GM21786 (cell line): ENCODE data around the gene NPC1.
"Not testable (repeated sequence)": the region's sequence is repeated elsewhere in the genome, so short reads cannot be mapped to it uniquely, and the experiment has no call there.

Experiments
- ATAC-seq: cut with Tn5 transposase; IDR thresholded peaks from one replicate; pipeline ENCODE4 v1.9.1; 2021; ENCODE audit not compliant: unreplicated experiment

Gene NPC1

DNA sequence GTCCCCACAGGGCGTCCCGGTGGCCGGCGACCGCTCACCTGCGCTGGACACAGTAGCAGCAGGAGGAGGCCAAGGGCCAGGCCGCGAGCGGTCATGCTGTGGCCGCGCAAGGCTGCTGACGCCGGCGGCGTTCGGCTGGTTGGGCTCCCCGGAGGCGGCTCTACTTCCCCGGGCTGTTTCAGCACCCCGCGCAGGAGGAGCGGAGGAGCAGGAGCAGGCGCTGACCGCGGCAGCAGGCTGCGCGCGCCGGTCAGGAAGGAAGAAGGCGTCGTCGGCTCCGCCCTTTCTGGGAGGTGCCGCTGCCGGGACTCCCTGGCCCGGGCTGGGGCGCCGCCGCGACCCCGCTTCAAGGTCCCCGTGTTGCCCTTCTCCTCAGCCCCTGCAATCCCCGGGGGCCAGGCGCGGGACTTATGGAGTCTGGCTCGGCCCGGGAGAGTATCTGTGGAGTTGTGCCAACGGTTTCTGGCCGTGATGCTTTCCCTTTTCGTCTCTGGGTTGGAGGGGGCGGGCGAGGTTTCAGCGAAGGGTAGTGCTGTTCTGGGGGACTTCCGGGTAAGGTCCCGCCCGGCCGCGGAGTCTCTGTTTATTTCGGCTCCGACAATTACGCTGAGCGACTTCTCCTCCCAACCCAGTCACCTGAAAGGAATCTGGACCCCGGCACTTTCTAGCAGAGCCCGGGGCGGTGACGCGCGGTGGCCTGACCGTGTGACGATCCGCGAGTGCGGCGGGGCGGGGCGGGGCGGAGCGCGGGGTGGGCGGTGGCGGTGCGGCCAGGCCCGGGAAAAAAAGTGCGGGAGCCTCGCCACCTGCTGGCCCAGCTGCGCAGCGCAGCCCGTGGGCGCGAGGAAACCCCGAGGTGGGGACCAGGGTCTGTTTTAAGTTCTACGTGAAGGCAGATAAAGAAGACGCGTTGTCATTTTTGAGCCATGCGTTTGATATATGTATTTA is at the start of gene NPC1:
Gene NPC1 (minus strand): TSS at position 258 of the 948 bp plus-strand sequence. CDS start 163 bp downstream, at position 95.
- ATAC-seq: peak; percentile 83

DNA sequence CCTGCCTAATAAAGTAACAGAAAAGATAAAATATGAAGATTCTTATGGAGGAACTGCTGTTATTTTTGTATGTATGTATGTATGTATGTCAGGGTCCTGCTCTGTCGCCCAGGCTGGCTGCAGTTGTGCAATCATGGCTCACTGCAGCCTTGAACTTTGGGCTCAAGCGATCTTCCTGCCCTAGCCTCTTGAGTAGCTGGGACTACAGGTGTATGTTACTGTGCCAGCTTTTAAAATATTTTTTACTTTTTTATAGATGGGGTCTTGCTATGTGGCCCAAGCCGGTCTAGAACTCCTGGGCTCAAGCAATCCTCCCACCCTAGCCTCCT is 49.7 kb upstream of the NPC1 start:
- ATAC-seq: no peak

DNA sequence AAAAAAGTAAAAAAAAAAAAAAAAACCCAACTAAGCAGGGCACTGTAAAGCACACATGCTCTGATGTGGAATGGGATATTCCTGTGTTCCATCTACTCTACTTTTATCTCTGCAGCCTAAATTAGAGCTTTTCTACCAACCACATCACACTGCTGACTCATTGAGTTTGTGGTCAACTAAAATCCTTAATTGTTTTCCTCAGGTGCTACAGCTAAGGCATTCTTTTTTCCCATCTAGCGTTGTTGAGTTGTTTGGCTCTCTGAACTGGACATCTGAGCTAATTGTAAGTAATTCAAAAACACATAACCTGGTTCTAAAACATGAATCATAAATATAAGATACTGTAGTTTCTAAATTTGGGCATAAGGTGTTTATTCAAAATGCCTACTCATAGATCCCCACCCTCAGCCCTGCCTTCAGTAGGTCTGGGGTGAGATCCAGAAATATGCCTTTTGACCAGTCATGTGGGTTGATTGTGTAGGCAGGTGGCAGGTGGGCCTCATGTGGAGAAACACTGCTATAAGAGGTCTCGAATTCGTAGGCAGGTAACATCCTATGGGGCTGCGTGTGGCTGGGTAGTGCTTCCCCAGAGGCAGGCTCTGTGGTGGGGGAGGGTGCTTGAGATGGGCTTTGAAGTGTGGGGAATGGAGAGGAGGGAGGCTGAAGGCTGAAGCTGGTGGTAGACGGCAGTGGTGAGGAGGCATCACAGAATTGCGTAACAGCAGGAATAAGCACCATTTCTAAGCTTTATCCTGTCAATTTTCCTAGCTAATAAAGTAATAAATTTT is 49.2 kb upstream of the NPC1 start:
- ATAC-seq: no peak

DNA sequence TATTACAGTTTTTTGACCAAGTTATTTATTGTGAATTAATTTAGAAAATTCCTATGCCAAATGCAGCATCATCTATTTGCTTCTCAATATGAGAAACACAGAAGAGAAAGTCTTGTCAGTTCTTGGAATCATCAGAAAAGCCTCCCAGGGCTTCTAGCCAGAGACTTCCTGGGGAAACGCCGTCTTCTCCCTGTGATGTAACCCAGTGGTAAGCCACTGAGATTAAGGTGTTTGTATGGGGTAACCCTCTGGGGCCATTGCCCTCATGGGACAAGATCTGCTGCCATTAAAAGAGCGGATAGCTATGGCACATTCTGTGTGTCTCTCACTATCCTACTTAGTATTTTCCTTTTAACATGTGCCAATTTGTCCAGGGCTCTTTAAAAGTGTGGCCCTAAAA is 48.4 kb upstream of the NPC1 start:
- no peak for ATAC-seq

DNA sequence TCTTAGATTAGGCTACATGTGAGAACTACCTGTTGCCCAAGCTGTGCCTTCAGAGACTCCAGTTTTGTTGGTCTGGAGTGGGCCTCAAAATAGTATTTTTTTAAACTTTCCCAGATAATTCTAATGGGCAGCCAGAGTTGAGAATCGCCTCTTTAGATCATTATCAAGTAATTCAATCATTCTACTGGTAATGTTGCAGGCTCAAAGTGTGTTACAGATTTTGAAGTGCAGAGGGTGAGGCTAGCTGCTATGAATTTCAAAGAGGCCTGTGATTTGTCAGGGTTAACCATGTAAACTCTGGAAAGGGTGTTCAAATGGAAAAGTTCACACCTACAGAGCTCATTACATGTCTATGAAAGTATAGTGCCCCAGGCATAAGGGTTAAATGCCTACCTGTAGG is 46.3 kb upstream of the NPC1 start:
- ATAC-seq: no peak

DNA sequence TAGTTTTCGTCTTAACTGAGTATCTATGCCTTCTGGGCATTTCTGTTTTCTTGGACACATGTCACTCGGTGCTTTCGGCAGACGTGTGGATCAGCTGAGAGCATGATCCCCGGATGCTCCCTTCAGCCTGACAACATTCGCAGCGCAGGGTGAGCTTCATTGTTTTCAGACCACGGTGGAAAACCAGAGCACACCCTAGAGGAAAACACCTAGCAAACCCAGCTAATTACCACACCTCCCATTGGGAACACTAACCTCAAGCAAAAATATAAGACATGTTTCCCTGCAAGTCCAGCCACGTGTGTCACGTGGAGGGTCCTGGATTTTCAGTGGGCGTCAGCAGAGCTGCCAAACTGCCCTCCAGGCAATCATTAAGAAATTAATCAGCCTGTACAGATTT is 45.4 kb upstream of the NPC1 start:
- ATAC-seq: no peak

DNA sequence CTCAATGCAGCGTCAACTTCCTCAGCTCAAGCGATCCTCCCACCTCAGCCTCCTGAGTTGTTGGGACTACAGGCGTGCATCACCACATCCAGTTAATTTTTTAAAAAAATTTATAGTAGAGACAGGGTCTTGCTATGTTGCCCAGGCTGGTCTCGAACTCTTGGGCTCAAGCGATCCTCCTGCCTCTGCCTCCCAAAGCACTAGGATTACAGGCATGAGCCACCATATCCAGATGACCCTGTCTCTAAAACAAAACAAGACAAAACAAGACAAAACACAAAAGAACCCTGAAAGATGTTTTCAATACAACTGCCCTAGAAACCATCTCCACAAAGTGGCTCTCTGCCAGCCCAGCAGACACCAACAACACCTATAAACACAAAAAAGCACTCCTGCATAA is 45.0 kb upstream of the NPC1 start:
- ATAC-seq: no peak

DNA sequence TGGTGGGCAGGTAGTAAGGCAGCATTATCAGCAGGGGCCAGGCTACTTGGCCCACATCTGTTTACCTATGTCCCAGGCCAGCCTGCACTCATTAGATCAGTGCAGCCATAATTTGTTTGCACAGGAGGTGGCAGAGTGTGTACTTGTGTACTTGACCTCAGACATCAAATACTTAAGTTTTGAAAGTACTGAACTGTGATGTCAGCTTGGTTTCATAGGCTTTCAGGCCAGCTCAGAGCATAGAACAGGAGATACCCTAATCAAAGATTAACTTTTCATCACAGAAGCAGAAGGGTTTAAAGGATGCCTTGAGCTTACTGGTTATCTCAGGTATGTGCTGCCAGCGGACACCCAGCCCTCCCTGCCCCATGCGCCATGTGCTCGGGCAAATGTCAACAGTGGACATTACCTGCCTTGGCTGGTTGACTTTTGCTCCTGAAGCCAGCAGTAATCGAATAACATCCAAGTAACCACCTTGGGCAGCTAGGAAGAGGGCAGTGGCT is 43.2 kb upstream of the NPC1 start:
- ATAC-seq: peak; percentile 92

DNA sequence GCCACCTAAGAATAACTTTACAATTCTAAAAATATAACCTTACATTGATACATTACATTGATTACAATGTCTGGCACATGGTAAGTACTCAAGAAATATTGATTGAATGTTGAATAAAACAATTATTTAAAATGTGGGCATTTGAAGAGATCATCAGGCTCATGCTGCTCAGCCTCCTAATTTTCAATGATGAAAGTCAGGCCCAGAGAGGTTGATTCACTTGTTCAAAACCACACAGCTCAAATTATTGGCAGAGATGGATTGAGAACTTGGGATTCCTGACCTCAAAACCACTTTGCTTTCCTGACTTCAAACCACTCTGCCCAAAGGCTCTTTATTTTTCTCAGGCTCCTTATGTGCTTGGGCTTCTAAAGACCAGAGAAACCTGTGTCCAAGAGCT is 41.7 kb upstream of the NPC1 start:
- ATAC-seq: no peak

DNA sequence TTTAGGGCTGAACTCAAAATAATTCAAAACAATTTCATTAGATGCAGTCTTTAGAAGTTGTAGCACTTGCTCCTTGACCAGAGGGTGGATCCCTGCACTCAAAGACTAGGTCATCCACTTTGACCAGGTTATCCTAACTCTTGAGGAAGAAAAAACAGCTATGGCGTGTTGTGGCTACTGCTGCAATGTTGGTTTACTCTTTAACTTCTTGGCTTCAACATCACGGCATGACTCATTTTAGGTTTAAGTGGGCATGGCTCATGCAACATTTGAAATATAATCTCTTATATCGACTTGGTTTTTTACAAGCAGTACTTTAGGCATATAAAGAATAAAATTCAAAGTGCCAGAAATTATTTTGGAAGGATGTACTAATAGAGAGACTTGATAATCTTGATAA is 41.0 kb upstream of the NPC1 start:
- no peak for ATAC-seq

DNA sequence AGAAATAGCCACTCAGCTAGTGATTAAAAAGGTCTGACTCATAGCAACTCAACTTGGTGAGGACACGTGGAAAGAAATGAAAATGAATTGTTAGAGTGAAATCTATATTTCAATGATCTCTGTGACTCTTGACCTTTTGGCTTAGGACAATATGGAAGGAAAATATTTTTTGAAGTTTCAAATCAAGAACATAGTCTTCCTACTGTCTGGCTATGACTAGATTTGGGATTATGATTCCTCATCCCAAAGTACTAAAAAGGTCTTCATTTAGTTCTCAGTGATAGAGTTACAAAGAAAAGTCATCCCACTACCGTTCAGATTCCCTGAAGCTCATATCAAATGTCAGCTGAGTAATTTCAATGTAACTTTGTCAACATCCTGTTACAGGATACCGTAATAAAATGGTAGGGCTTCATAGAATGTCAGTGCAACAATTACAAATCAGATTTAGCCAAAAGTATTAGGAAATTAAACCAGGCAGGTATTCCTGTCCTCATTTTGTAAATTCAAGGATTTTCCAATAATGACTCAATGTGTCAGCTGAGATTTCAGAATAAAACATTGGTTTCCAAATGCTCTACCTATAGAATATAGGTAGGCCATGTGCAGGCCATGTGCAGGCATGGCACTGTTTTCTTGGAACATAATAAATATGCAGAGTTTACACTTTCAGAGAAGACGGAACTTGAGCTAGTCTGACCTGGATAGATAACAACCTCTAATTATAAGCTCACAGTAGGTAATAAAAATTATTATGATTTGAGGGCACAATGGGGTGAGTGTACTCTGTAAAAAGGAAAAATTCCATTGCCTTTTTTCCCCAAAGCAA is 40.4 kb upstream of the NPC1 start:
- no peak for ATAC-seq

DNA sequence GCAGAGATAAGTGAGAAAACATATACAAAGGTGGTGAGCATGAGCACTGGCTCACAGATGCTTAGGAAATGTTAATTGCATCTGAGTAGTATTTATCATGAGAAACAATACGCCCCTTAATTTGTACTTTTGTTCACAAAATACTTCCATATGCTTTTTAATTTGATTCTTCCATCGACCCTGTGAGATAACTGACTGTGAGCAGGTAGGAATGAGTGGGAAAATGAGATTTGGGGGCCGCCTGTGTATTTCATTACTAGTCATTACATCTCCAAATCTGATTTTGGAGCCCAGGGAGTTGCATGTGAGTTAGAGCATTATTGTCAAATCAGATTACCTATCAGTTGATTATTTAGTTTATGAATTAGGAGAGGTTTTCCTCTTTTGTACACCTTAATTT is 36.7 kb upstream of the NPC1 start:
- ATAC-seq: no peak

DNA sequence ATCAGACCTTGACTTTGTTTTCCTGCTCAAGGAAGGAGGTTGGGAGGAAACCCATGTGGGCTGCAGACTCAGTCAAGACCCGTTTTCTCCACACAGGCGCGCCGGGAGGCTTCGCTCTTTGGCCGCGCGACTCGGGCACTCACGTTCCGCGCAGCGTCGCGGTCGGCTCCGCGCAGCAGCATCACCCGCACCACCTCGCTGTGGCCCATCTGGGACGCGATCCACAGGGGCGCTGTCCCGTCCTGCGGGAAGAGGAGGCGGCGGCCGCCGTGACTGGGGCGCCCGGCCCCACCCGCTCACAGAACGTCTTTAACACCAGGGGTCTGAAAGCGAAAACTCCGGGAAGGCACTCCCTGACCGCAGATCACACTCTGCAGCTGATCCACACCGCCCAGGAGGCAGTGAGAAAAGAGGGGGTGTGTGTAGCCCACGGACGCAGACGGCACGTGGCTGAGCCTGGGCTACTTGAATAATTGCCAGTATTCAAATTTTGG is 33.1 kb upstream of the NPC1 start:
- peak; percentile 12 for ATAC-seq

DNA sequence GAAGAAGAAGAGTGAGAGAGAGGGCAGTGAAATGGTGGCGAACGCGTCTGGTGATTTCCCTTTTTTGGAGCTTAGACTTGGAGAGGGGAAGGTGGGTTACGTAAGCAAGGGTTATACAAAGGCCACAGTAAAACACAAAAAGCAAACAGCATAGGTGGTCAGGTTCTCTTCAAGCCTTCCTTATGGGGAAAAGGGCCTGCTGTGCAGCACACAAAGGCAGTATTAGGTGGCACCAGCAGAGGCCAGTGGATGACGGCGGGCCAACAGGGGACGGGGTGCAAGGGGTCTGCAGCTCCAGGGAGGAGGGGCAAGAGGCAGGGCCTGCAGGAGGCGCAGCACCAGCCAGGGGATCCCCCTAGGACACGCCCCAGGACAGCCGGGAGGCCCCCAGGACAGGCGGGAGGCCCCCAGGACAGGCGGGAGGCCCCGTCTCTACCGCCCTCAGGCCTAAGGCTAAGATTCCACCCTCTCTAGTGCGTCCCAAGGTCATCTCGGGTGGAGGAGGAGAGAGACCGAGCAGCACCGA is 32.6 kb upstream of the NPC1 start:
- ATAC-seq: peak; percentile 42

DNA sequence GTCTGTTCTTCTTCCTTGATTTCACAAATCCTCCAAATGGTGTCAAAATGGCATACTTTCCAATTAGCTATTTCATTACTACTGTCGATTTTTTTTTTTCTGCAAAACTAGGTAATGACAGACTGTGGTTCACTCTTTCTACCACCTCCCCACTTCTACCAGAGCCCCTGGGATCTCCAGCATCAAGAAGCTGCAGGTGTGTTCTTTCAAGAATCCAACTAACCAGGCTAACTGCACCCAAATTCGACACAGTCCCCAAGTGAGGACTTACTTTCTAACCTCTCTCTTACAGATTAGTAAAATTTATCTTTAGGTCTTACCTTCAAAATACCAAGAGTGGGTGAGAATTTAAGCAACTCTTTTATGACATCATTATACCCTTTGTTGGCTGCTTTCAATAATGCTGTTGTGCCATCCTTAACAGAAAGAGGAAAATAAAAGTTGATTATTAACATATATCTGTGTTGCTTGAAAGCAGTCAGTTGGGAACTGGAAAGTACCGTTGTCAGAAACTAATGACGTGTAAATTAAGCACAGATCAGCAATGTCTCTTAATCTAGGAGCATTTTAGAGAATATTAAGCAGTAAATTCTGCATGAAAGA is 31.2 kb upstream of the NPC1 start:
- ATAC-seq: peak; percentile 55

DNA sequence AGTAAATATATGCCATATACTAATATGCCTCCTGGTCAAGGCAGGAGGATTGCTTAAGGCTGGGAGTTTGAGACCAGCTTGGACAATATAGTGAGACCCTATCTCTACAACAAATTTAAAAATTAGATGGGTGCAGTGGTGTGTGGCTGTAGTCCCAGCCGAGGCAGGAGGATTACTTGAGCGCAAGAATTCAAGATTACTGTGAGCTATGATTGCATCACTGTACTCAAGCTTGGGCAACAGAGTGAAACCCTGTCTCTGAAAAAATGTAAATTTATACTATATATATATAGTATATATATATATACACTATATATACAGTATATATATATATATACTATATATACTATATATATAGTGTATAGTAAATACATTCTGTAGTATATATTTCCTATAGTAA is 30.0 kb upstream of the NPC1 start:
- no peak for ATAC-seq

DNA sequence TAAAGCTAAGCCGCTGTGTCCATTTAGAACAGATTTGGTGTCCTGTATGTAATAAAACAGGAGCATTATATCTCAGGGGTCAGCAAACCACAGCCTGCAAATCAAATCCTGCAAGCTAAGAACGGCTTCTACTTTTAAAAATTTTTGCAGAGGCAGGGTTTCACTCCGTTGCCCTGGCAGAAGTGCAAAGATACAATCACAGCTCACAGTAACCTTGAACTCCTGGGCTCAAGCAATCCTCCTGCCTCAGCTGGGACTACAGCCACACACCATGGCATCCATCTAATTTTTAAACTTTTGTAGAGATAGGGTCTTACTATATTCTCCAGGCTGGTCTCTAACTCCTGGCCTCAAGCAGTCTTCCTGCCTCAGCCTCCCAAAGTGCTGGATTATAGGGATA is 28.6 kb upstream of the NPC1 start:
- no peak for ATAC-seq

DNA sequence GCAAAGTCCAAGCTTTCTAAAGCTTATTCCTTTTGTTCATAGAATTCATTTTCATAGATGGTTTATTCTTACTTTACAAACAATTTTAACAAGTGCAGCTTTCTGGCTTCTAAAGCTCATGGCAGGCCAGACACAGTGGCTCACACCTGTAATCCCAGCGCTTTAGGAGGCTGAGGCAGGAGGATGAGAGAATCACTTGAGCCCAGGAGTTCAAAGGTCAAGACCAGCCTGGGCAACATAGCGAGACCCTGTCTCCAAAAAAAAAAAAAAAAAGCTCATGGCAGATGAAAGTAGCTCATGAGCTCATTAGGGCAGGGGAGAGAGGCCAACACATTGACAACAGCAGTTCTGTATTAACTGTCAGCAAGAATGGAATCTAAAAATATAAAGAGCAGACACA is 28.1 kb upstream of the NPC1 start:
- no peak for ATAC-seq

DNA sequence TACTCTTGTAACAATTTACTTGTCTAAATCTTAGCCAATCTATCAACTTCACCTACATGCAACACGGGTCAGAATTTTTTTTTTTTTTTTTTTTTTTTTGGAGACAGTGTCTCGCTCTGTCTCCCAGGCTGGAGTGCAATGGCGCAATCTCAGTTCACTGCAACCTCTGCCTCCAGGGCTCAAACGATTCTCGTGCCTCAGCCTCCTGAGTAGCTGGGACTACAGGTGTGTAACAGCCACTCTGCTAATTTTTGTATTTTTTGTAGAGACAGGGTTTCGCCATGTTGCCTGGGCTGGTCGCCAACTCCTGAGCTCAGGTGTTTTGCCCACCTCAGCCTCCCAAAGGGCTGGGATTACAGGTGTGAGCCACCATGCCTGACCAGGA is 26.8 kb upstream of the NPC1 start:
- ATAC-seq: not testable (repeated sequence)

DNA sequence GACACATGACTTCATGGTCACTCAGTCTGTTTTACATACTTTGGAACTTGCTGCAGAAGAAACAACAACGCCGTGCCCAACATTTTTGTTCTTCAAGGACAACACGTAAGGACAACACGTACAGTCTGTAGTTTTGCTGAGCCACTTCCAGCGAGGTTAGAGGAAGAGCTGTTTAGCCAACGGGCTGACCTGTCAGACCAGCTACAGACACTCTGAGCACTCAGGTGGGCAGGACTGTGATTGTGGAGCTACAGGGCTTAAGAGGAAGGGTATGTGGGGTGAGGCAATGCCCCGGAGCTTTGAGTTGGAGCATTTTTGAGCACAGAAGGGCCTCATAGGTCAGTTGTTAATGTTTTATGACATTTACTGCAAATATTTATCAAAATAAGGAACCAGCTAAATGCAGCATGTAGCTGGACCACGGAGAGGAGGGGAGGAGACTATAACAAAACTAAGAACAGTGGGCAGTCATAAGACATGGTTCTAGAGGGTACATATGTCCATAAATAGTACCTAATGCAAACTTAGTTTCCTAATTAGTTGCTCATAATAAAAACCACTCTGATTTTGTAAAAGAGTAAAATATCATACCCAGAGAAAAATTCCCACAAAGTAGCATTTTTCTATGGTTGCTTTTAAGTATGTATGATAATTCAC is 26.3 kb upstream of the NPC1 start:
- peak; percentile 50 for ATAC-seq
